Activated T-helper 1 cell treated with anti-CD3 and anti-CD28 coated beads, Interleukin-12 subunit alpha, Interleukin-12 subunit beta, Interleukin-2, Interleukin-4 antibody, amounts not matched to agents 30 ng/mL and 10 ng/mL and 1 ng/mL, durations not matched to agents 14 hours and 24 hours and 36 hours (primary cell): ENCODE data around the gene MAN2A2. TPM values are rescaled to one million over a fixed set of nuclear protein-coding genes. Genes with fewer than 3 reads are reported as not detected.
"Not testable (repeated sequence)": the region's sequence is repeated elsewhere in the genome, so short reads cannot be mapped to it uniquely, and the experiment has no call there.

Experiments used
- DNase-seq: peaks from one replicate; pipeline ENCODE4 v3.0.0; 2021; ENCODE audit warnings: low spot score
- H3K27ac Mint-ChIP-seq: one replicate; pipeline ENCODE4 v1.8.0; 2021; ENCODE audit warnings: mild to moderate bottlenecking, mixed read lengths
- H3K27me3 Mint-ChIP-seq: one replicate; pipeline ENCODE4 v1.8.0; 2022; ENCODE audit warnings: mild to moderate bottlenecking, moderate library complexity, mixed read lengths; ENCODE audit not compliant: insufficient read depth
- H3K36me3 Mint-ChIP-seq: one replicate; pipeline ENCODE4 v1.8.0; 2021; ENCODE audit warnings: low read depth, mixed read lengths
- H3K4me1 Mint-ChIP-seq: one replicate; pipeline ENCODE4 v1.8.0; 2021; ENCODE audit warnings: low read depth, mixed read lengths
- H3K4me3 Mint-ChIP-seq: one replicate; pipeline ENCODE4 v1.8.0; 2021; ENCODE audit warnings: mild to moderate bottlenecking, moderate library complexity, mixed read lengths
- H3K9me3 Mint-ChIP-seq: one replicate; pipeline ENCODE4 v1.8.0; 2021; ENCODE audit warnings: mixed read lengths
- intact Hi-C: fragments of 100-400 bp; cut with micrococcal nuclease; formaldehyde crosslinking; loops from one replicate; pipeline ENCODE4 v1.15.1; 2024
- total RNA-seq: library from RNA; stranded (reverse); gene quantifications from 2 replicates; pipeline ENCODE4 v1.2.3, GENCODE V29; 2022

MAN2A2 gene
- total RNA-seq, 1 donor from 2014 or later = 239 TPM

DNA sequence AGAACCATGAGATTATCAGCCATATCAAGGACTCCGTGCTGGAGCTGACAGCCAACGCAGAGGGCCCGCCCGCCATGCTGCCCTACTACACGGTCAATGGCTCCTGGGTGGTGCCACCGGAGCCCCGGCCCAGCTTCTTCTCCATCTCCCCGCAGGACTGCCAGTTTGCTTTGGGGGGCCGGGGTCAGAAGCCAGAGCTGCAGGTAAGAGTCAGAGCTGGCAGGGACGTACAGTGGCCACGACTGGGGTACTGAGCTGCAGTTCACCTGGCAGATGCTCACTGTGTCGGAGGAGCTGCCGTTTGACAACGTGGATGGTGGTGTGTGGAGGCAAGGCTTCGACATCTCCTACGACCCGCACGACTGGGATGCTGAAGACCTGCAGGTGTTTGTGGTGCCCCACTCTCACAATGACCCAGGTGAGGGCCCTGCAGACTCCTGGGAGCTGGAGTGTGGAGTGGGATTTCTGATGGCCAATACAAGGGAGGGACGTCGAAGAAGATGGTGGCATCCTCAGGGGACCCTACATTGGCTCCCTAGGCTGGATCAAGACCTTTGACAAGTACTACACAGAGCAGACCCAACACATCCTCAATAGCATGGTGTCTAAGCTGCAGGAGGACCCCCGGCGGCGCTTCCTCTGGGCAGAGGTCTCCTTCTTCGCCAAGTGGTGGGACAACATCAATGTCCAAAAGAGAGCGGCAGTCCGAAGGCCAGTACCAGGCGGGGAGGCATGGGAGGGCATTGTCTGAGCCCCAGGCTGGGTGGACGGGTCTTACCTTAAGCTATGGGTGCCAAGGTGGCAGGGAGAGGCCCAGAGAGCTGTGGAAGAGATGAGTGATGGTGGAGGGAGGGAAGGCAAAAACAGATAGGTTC lies 2.4 kb downstream of the MAN2A2 start:
- DNase-seq = no peak
- Mint-ChIP-seq H3K27me3 (no peaks in the 10 kb centered on the region), H3K36me3 (peaks cover 39% of the 10 kb centered on the region), H3K4me3 (peak overlapping the region; percentile 67), H3K4me1 (peaks cover 42% of the 10 kb centered on the region), H3K27ac (peak overlapping the region; percentile 38), H3K9me3 (no peaks in the 10 kb centered on the region)
- intact Hi-C loops = no loop called here

DNA sequence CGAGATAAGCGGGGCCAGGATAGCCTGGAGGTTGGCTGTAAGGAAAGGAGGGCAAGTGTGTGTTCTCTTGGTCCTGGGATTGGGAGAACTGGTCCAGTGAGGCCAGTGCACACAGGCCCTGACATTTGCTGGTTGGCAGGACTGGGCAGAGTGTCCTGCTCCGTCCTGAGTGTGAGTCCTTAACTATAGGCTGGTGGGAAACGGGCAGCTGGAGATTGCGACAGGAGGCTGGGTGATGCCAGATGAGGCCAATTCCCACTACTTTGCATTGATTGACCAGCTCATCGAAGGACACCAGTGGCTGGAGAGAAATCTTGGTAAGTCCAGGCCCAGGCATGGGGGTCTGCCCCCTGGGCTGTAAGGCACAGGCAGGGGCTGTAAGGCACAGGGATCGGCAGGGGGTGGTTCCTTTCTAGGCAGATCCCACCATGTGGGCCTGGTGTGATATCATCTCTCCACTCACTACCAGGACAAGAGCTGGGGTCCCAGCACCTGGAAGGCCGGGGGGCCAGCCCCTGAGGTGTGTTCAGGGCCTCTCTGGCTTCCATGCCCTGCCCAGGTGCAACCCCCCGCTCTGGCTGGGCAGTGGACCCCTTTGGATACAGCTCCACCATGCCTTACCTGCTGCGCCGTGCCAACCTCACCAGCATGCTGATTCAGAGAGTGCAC lies 3.2 kb downstream of the MAN2A2 start:
- intact Hi-C loops = no loop called here
- H3K9me3 Mint-ChIP-seq = no peaks in the 10 kb centered on the region

DNA sequence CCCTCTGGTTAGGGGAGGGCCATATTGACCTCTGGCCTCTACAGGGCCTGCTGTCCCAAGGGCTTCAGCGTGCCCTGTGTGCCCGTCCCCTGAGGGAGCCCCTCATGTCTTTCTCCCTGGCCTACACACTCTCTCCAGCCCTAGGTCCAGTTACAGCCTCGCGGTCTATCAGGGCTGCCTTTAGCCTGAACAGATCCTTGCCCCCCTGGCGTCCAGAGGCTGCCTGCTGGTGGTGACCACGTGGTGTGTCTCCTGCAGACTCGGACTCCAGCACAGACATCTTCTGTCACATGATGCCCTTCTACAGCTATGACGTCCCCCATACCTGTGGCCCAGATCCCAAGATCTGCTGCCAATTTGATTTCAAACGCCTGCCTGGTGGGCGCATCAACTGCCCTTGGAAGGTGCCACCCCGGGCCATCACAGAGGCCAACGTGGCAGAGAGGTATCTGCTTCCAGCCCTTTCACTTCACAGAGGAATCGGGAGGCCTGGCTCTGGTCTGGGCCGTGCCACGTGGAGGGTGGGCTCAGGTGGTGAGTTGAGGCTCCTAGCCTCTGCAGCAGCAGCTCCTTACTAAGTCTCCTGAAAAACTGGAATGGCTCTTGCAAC lies 4.1 kb downstream of the MAN2A2 start:
- H3K4me3 Mint-ChIP-seq = no peak overlapping the region

More for the DNA sequence above, 3.2 kb downstream of the MAN2A2 start:
- no peak overlapping the region for H3K27ac Mint-ChIP-seq
- peaks cover 40% of the 10 kb centered on the region for H3K36me3 Mint-ChIP-seq
- H3K4me3 Mint-ChIP-seq = no peak overlapping the region
- H3K4me1 Mint-ChIP-seq = peaks cover 38% of the 10 kb centered on the region
- no peak for DNase-seq
- no peaks in the 10 kb centered on the region for H3K27me3 Mint-ChIP-seq

DNA sequence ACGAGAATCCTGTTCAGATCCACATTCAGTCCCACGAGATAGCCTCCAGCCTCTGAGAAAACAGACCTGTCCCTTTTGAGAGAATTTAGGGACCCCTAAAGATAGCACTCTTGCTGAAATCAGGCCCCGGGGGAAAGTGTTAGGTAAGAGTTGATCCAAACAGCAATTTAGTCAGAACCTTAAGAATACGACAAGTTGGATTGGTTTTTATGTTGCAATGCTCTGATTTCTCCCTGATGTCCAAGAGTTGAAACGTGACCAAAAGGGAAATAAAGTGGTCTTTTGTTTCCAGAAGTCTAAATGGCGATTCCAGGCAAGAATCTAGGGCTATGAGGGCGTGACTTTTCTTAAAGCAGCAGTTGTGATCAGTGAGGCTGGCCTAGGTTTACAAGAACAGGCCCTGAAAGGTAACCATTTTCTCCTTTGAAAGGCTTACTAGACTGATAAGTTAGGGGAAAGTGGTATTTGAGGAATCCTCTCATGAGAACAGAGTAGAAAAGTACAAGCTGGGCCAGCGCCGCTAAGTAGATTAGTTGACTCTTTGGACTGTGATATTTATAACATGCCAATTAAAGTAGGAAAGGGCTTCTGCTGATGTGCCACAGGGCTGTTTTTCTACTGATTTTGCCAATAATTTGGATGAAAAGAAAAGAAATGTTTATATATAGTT lies 4.9 kb downstream of the MAN2A2 start:
- intact Hi-C loops = no loop called here
- no peak for DNase-seq
- H3K4me3 Mint-ChIP-seq = no peak overlapping the region
- H3K36me3 Mint-ChIP-seq = peaks cover 44% of the 10 kb centered on the region
- no peaks in the 10 kb centered on the region for H3K27me3 Mint-ChIP-seq
- H3K9me3 Mint-ChIP-seq = no peaks in the 10 kb centered on the region
- H3K27ac Mint-ChIP-seq = no peak overlapping the region
- peaks cover 29% of the 10 kb centered on the region for H3K4me1 Mint-ChIP-seq

More for the DNA sequence above, 4.1 kb downstream of the MAN2A2 start:
- no peak for DNase-seq
- H3K36me3 Mint-ChIP-seq = peaks cover 40% of the 10 kb centered on the region
- no peaks in the 10 kb centered on the region for H3K27me3 Mint-ChIP-seq
- H3K27ac Mint-ChIP-seq = no peak overlapping the region
- no peaks in the 10 kb centered on the region for H3K9me3 Mint-ChIP-seq
- H3K4me1 Mint-ChIP-seq = peaks cover 29% of the 10 kb centered on the region
- intact Hi-C loops = no loop called here

DNA sequence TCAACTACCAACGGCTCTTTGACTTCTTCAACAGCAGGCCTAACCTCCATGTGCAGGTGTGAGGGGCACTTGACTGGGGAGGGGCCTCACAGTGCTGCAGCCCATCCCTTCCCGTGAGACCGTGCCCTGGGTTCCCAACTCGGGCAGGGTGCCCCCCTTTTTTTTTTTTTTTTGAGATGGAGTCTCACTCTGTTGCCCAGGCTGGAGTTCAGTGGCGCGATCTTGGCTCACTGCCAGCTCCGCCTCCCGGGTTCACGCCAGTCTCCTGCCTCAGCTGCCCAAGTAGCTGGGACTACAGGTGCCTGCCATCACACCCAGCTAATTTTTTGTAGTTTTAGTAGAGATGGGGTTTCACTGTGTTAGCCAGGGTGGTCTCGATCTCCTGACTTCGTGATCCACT lies 6.3 kb downstream of the MAN2A2 start:
- DNase-seq, H3K4me3 Mint-ChIP-seq, H3K9me3 Mint-ChIP-seq, H3K27ac Mint-ChIP-seq, intact Hi-C loops, H3K27me3 Mint-ChIP-seq: not testable (repeated sequence)
- peaks cover 22% of the 10 kb centered on the region for H3K4me1 Mint-ChIP-seq
- peaks cover 55% of the 10 kb centered on the region for H3K36me3 Mint-ChIP-seq

DNA sequence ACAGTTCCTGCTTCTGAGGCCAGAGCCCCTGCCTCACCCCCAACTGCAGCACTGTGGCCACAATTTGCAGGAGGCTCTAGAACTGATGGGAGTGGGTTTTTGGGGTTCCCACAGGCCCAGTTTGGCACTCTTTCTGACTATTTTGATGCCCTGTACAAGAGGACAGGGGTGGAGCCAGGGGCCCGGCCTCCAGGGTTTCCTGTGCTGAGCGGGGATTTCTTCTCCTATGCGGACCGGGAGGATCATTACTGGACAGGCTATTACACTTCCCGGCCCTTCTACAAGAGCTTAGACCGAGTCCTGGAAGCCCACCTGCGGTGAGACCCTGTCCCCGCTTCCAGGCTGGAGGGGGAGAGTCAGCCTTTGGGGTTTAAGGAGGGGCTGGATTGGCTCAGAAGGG lies 6.9 kb downstream of the MAN2A2 start:
- peaks cover 51% of the 10 kb centered on the region for H3K36me3 Mint-ChIP-seq
- no peaks in the 10 kb centered on the region for H3K9me3 Mint-ChIP-seq
- no peak for DNase-seq
- H3K4me1 Mint-ChIP-seq = peaks cover 21% of the 10 kb centered on the region
- H3K27me3 Mint-ChIP-seq = no peaks in the 10 kb centered on the region
- intact Hi-C loops = no loop called here
- H3K4me3 Mint-ChIP-seq = no peak overlapping the region
- no peak overlapping the region for H3K27ac Mint-ChIP-seq

DNA sequence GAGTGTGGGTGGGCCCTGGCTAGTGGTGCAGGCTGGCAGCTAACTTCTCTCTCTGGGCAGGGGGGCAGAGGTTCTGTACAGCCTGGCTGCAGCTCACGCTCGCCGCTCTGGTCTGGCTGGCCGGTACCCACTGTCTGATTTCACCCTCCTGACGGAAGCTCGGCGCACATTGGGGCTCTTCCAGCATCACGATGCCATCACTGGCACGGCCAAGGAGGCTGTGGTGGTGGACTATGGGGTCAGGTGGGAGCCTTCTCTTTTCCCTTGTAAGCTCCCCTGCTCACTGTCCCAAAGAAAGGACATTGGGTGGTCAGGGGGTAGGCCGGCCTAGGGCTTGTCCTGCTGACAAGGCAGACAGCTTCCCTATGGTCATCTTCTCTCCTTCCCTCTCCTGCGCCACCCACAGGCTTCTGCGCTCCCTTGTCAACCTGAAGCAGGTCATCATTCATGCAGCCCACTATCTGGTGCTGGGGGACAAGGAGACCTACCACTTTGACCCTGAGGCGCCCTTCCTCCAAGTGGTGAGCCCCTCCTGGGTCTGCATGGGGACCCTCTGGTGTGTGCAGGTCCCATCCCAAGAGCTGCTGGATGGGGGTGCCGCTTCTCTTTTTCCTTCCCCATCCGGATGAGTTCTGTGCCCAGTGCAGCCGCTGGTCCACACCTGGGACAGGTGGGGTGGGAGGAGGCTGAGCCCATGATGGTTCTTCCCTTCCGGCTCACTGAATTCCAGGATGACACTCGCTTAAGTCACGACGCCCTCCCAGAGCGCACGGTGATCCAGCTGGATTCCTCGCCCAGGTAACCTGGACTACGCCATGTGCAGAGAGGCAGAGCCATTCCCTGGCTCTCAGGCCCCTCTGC lies 7.6 kb downstream of the MAN2A2 start:
- no peak overlapping the region for H3K27ac Mint-ChIP-seq
- intact Hi-C loops = no loop called here
- H3K9me3 Mint-ChIP-seq = no peaks in the 10 kb centered on the region
- H3K4me3 Mint-ChIP-seq = no peak overlapping the region
- no peaks in the 10 kb centered on the region for H3K27me3 Mint-ChIP-seq
- H3K36me3 Mint-ChIP-seq = peaks cover 51% of the 10 kb centered on the region
- DNase-seq = no peak
- H3K4me1 Mint-ChIP-seq = peaks cover 14% of the 10 kb centered on the region

DNA sequence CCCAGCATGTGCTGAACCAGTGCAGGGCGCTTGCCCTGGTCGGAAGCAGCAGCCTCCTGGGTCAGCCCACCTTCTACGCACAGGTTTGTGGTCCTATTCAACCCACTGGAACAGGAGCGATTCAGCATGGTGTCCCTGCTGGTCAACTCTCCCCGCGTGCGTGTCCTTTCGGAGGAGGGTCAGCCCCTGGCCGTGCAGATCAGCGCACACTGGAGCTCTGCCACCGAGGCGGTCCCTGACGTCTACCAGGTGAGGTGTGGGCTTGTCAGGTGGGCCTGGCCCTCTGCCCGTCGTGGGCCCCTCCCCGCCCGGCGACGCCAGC lies 8.2 kb downstream of the MAN2A2 start:
- Mint-ChIP-seq H3K27me3 (no peaks in the 10 kb centered on the region), H3K27ac (no peak overlapping the region), H3K4me1 (peaks cover 8% of the 10 kb centered on the region), H3K36me3 (peaks cover 47% of the 10 kb centered on the region), H3K4me3 (no peak overlapping the region), H3K9me3 (no peaks in the 10 kb centered on the region)
- DNase-seq = no peak
- intact Hi-C loops = no loop called here

DNA sequence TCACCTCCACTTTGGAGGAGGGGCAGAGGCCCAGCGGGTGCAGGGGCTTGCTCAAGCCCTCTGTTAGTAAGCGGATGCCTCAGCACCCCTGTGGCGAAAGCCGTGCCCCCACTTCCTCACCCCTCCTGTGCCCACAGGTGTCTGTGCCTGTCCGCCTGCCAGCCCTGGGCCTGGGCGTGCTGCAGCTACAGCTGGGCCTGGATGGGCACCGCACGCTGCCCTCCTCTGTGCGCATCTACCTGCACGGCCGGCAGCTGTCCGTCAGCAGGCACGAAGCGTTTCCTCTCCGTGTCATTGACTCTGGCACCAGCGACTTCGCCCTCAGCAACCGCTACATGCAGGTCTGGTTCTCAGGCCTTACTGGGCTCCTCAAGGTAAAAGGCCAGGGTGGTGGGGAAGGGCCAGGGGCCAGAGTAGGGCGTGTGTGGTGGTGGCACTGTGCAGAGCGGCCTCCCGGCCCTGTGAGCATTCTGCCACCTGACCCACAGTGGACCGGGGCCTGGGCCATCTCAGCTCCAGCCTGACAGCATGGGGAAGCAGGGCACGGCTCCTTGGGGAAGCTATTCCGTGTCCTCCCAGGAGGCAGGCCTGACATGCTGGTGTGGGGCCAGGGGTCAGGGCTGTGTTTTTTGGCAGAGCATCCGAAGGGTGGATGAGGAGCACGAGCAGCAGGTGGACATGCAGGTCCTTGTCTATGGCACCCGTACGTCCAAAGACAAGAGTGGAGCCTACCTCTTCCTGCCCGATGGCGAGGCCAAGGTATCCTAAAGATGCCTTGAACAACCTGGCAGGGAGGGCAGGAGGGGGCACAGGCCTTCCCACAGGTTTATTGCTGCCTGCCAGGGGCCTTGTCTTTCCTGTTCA lies 9.0 kb downstream of the MAN2A2 start:
- no peak overlapping the region for H3K27ac Mint-ChIP-seq
- no peak for DNase-seq
- no peaks in the 10 kb centered on the region for H3K9me3 Mint-ChIP-seq
- peaks cover 50% of the 10 kb centered on the region for H3K36me3 Mint-ChIP-seq
- intact Hi-C loops = no loop called here
- peaks cover 4% of the 10 kb centered on the region for H3K4me1 Mint-ChIP-seq
- H3K4me3 Mint-ChIP-seq = no peak overlapping the region
- no peaks in the 10 kb centered on the region for H3K27me3 Mint-ChIP-seq

DNA sequence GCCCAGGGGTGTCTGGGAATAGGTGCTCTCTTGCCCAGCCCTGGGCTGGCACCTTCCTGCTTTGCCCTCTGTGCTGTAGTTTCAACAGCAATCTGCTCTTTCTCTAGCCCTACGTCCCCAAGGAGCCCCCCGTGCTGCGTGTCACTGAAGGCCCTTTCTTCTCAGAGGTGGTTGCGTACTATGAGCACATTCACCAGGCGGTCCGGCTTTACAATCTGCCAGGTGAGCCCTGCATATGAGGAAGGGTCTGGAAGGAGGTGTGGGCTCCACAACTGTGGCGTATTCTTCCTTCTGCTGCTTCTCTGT lies 9.6 kb downstream of the MAN2A2 start:
- peaks cover 4% of the 10 kb centered on the region for H3K4me1 Mint-ChIP-seq
- H3K27me3 Mint-ChIP-seq = no peaks in the 10 kb centered on the region
- peaks cover 50% of the 10 kb centered on the region for H3K36me3 Mint-ChIP-seq
- no peak overlapping the region for H3K4me3 Mint-ChIP-seq
- intact Hi-C loops = no loop called here
- no peak for DNase-seq
- H3K27ac Mint-ChIP-seq = peak overlapping the region; percentile 34
- H3K9me3 Mint-ChIP-seq = no peaks in the 10 kb centered on the region

DNA sequence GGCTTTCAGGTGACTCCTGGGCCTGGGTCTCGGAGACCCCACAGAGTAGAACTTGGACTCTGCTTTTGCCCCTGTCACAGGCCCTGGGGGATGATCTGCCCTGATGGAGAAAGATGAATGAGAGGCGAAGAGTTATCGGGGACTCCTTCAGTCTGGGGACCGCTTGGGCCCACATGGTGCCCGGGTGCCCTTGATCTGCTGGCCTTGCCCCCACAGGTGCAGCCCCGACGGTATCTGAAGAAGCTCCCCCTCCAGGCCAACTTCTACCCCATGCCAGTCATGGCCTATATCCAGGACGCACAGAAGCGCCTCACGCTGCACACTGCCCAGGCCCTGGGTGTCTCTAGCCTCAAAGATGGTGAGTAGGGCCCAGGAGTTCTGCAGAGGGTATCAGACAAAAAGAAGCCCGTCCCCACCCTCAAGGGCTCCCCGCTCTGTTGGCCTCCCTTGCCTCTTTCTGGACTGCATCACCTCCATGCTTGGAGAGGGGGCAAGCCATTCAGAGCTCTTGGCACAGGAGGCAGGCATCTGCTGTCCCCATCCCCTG lies 10.4 kb downstream of the MAN2A2 start:
- peaks cover 52% of the 10 kb centered on the region for H3K36me3 Mint-ChIP-seq
- no peaks in the 10 kb centered on the region for H3K27me3 Mint-ChIP-seq
- DNase-seq = no peak
- no peak overlapping the region for H3K27ac Mint-ChIP-seq
- H3K9me3 Mint-ChIP-seq = no peaks in the 10 kb centered on the region
- no peaks in the 10 kb centered on the region for H3K4me1 Mint-ChIP-seq
- intact Hi-C loops = no loop called here
- no peak overlapping the region for H3K4me3 Mint-ChIP-seq
